GM23248 (cell line): ENCODE data around the gene KIF6.

Experiments
- EZH2 ChIP-seq: fragments of 200-600 bp; sonication (generic); IDR thresholded peaks from 2 replicates; pipeline ENCODE4 v1.6.1; 2018; ENCODE audit warnings: antibody characterized with exemption, mild to moderate bottlenecking; ENCODE audit not compliant: insufficient read depth, poor library complexity, severe bottlenecking
- EZH2phosphoT487 ChIP-seq: fragments of 200-600 bp; sonication (generic); IDR thresholded peaks from 2 replicates; pipeline ENCODE4 v1.6.1; 2018; ENCODE audit warnings: antibody characterized with exemption, moderate library complexity, mild to moderate bottlenecking, low read depth; ENCODE audit not compliant: insufficient read depth

DNA sequence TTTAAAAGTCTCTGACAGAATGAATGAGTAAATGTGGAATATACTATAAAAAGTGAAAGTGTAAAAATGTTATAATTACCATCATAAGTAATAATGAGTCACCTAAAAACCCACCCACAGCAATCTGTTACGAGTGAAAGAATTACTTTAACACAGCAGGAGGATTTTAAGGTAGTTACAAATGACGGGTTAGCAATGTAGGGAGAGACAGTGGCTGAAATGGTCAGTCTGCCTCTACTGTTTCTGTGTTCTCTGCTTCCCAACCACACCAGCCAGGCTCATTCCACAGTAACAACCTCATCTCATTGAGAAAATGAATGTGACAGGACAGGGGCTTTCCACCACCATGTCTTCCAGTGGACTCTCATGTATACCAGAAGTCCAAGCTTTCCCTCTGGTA lies 278.3 kb downstream of the KIF6 start:
- TF ChIP-seq EZH2 (no peak), EZH2phosphoT487 (no peak)
